Fibroblast of skin of abdomen (primary cell): Measurements from ENCODE around the gene SPNS2.

Experiments
- DNase-seq: peaks from one replicate; pipeline ENCODE4 v3.0.0-alpha.2; 2013

The SPNS2 gene

DNA sequence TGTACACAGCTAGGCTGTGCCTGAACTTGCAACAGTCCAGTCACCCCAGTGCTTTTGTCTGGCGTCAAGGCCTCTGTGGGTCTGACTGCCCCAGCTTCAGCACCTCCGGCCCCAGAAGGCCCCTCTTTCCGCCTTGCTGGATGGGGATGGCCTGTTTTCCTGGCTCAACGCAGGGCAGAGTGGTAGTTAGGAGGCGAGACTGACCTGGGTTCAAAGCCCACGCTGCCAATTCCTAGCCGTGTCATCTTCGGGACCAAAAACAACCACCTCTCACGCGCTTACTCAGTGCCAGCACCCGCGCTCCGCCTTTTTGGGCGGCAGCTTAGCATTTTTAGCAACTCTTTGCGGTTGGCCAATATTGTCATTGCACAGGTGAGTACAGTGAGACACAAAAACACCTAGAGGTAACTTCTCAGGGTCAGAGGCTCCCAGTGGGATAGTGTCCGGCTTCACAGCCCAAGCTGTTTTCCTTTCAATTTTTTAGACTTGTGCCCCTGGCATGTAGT, 51.9 kb downstream of the SPNS2 start:
- DNase-seq: no peak

DNA sequence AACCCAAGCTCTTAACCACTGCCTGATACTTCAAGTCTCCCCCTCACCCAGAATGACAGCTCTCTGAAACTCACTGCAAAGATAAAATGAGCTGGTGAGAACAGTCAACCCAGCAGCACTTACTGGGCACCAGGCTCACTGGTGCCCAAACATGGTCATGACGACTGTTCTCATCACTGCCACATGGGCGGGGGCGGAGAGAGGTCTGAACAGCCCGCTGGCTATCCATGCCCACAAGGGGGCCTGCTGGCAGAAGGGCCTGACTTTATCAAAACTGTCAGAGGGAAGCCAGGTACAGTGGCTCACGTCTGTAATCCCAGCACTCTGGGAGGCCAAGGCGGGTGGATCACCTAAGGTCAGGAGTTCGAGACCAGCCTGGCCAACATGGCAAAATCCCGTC, 52.5 kb downstream of the SPNS2 start:
- no peak for DNase-seq

DNA sequence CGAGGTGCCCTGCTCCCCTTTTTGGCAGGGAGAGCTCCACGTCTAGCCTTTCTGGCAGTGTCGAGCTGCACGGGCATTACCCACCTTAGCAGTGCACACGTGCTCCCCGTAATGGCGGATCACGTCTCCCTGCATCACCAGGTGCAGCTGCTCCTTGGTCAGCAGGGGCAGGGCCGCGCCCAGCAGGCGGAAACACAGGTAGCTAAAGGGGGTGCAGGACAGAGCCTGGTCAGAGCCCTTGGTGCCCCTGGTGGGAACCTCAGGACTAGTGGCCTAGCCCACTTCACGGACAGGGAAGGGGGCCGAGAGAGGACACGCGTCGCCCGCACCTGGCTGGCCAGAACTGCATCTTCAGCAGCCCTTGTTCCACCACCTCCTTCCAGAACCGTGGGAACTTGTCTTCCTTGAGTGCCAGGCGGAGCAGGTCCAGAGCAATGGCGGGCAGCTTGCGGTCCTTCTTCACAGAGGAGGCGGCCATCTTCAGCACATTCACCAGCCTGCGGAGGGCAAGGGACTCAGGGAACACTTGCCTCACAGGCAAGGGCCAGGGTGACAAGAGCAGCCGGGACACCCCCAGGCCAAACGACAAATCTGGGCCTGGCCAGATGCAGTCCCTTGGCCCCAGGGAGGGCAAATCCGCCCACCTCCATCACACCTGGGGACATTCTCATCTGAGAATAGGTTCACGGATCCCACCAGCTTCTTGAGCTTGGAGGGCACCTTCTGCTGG, 53.3 kb downstream of the SPNS2 start:
- DNase-seq: no peak

DNA sequence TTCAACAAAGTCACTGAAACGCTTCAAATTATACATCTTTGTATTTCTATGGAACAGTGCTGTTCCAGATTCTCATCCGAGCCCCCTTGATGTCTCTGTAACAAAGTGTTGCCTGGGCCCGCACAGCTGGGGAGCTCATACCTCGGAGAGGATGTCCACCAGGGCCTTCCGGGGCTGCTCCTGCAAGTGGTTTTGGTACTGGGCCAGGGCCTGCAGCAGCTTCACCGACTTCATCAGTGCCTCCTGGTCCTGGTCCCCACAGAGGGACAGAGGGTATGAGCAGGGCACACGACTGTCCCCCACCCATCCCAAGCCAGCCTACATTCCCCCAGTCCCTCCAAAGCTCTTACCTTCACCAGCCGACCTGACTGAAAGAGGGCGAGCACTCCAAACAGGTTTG, 55.0 kb downstream of the SPNS2 start:
- no peak for DNase-seq

DNA sequence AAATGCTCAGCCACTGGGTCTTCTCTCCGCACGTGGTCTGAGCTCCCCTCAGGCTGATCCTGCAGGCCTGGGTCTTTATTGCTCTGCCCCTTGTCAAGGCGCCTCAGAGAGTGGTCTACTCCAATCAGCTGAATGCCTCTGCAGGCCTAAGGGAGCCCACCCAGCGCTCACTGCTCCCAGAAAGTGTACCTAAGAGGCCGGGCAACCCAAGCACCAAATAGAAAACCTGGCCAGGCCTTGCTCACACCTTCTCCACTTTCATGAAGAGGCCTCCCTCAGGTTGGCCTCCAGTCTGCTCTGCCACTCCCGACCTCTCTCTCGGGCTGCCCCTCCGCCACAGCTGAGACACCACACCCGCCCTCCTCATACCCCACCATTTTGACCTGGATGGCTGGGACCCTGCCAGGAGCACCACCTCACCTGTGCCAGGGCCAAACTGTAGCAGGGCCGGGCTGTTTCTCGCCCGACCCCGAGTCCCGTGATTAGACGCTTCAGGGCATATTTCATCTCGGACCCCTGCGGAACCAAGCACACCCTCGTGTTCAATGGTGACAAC, 55.8 kb downstream of the SPNS2 start:
- DNase-seq: no peak

DNA sequence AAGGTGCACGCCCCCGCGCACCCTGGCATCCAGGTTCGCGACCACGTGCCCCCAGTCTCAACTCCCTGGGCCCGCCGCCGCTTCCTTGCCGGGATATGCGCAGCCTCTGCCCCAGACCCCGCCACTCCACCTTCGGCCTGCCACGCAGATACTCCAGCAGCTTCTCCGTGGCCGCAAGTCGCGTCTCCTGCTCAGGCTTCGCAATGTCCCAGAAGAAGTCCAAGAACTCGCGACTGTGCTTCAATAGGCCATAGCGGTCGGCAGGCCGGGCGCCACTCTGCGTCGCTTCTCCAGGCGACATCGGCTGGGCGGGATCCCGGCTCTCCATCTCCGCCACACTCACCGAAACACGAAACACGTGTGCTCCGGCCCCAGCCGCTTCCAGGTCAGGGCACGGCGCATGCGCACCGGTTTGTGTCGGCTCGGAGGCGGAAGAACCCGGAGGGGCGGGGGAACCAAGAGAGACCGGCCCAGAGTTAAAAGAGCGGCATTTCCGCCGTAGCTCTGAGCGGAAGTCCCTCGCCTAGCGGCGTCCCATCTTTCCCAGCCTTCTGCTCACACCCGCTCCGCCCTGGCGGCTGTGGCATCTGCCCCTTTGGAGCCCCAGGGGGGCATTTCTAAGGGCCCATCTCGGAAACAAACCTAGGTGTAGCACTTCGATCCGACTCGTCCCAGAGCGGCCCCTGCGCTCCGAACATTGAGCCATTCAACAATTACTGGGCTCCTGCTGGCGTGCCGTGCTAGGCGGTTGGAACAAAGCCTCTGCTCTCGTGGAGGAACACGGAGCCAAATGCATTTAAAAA, 56.5 kb downstream of the SPNS2 start, which contains the start of gene MYBBP1A:
TSS of gene MYBBP1A (minus strand) at position 388 of the 803 bp plus-strand sequence. CDS start at position 328, 60 bp downstream.
- peak; percentile 95 for DNase-seq

DNA sequence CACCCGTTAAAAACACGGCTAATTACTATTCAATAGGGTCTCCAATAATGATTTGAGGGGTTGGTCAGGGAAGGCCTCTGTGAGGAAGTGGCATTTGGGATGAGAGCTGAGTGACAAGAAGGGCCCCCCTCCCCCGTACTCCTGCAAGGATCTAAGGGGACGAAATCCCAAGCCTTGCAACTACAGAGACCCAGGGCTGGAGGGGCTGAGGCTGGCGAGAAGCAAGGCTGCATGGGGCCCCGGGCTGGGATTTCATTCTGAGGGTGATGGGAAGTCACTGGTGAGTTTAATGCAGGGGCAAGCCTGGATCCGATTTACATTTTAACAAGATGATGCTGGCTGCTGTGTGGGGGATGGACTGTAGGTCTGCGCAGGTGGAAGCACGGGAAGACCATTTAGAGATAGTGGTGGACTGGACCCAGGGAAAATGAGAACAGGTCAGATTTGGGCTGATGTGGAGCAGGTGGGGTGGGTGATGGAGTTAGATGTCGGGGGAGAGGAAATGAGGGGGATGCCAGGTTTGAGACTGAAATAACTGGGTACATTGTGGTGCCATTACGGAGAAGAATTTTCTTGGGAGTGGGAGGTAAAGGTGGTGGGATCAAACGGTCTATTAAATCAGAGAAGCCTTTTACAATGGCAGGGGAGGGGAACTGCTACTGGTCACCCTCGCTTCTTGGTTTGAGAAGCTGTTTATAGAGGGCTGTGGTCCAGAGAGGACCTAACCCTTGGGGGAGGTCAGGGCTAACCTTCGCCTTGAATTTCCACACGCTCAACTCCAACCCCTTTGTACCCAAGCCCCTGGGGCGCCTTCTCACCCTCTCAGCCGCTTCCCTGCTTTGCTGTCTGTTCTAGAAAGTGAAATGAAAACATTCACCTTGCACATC, 57.4 kb downstream of the SPNS2 start:
- no peak for DNase-seq

DNA sequence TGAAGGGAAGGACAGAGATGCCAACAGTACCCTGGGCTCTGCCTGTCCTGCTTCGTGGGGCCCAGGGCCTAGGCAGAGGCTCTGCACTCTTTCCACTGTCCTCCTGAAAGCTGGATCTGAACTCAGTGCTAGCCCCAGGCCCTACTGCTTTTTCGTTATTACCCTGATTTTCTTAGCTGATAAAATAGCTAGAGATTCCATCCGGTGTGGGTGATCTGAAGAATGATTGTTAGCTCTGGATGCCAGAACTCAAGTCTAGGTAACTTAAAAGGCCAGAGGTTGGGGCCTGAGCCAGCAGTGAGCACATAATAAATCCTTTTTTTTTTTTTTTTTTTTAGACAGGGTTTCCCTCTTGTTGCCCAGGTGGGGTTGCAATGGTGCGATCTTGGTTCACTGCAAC, 58.3 kb downstream of the SPNS2 start:
- no peak for DNase-seq

DNA sequence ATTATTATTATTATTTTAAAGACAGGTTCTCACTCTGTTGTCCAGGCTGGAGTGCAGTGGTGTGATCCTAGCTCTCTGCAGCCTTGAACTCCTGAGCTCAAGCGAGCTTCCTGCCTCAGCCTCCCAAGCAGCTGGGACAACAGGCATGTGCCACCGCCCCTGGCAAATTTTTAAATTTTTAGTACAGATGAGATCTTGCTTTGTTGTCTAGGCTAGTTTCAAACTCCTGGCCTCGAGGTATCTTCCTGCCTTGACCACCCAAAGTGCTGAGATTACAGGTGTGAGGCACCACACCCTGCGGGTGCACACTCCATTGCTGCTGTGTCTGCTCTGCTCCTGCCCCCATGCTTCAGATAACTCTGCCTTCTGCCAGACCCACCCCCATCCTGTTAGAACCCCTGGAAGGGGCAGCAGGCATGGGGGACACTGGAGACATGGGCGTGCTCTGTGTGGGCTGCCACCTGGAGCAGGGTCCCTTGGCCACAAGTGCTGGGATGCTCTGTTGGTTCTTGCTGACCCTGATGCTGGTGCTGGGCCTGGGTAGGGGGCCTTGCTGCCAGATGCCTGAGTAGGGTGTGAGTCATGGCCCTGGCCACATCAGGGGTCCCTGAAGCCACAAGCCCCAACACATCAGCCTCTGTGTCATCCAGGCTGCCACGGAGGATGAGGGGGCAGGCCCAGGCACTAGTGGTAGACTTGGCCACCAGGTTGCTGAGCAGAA, 59.1 kb downstream of the SPNS2 start:
- DNase-seq: no peak

DNA sequence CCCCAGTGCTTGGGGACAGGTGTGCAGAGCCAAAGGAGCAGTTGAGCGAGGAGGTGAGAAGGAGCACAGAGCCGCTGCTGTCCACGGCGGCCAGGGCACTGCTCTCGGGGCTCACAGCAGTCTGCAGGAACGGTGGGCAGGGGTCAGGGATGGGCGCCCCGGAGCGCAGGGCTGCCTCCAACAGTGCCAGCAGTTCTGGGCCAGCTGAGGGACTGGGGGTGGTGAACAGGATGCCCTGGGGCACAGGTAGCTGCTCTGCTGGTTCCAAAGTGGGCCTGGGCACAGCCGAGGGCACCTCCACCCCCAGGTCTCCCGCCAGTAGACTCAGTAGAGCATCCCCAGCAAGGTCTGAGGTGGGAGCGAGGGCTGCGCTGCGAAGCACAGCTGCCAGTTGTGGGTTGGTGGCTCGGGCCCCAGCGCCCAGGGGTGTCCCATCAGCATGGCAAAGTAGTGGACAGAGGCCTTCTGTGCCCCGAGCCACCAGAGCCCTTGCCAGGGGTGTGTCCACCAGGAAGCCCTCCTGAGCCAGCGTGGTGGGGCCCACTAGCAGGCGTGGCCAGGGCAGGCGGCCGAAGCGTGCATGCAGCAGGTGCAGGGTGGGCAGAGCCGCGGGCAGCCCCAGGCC, 59.8 kb downstream of the SPNS2 start:
- no peak for DNase-seq

DNA sequence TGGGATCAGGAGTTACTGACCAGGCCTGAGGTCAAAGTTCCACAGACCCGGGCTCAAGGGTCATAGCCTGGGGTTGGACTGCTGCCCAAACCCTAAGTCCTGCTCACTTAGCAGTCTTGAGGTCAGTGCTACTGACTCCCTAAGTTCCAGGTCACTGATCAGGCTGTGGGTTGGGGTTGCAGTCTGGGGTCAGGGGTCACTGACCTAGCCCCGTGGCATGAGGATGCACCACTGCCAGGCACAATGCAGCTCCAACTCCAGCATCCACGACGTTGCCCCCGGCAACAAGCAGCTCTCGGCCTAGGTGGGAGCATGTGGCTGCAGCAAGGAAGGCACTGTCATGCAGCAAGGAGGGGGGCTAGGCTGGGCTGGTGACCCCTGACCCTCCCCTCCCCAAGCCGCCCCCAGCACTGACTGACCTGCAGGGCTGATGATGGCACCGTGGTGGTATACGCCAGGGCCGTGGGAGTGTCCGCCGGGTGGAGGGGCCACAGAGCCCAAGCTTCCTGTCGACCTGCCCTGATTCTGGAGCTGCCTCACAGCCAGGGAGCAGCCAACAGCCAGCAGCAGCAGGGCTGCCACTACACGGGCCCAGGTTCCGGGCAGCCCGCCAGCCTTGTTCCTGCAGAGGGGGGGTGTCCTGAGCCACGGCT, 60.6 kb downstream of the SPNS2 start:
- no peak for DNase-seq

DNA sequence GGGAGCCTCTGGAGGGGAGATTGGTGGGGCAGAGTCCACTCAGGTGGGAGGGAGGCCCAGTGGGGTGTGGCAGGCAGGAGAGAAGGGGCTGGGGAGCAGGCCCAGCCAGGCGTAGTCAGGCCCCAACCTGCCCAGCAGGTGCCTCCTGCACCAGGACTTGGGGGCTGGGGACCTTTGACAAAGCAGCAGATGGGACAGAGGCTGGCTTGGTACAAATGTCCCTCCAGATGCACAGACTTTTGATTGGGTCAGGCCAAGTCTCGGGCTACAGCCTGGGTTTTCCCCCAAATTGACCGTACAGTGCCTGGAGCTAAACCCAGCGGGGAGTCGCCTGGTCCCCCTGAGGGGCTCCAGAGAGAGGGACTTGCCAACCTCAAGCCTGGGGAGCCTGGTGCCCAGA, 61.3 kb downstream of the SPNS2 start:
- no peak for DNase-seq

DNA sequence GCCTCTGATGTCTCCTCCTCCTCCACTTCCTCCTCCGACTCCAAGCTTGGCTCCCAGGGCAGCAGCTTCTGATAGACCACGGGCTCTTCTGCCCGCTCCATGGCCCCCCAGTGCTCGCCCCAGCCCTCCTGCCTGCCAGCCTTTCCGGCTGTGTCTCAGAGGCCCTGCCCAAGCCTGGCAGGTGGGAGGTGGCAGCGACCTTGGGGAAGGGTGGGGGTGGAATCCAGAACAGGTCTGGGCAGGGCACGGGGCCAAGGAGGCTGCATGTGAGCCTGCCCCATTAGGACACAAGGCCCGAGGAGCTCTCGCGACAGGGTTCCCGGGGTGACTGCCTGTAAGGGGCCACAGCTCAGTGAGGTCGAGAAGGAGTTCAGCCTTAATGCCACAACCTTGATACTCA, 61.7 kb downstream of the SPNS2 start, which contains the start of gene GGT6:
TSS of gene GGT6 (minus strand) at position 157 of the 400 bp plus-strand sequence. CDS start at position 101, 56 bp downstream.
- DNase-seq: no peak

DNA sequence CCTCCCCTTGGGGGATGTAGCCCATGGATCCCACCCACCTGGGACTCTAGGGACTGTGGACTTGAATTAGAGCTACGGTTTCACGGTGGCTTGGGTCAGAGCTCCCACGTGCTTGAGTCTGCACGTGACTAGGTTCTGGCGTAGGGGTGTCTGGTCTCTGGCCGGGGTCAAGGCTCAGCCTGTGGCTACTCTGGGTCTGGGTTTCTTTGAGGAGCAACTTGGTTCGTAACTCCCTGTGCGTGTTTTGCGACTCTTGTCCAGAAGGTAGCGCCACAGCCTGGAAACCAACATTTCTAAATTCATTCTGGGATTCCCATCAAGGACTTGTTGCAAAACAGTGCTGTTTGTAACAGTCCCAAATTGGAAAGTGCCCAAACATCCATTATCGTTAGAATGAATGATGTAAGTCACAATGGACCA, 62.2 kb downstream of the SPNS2 start:
- DNase-seq: no peak

DNA sequence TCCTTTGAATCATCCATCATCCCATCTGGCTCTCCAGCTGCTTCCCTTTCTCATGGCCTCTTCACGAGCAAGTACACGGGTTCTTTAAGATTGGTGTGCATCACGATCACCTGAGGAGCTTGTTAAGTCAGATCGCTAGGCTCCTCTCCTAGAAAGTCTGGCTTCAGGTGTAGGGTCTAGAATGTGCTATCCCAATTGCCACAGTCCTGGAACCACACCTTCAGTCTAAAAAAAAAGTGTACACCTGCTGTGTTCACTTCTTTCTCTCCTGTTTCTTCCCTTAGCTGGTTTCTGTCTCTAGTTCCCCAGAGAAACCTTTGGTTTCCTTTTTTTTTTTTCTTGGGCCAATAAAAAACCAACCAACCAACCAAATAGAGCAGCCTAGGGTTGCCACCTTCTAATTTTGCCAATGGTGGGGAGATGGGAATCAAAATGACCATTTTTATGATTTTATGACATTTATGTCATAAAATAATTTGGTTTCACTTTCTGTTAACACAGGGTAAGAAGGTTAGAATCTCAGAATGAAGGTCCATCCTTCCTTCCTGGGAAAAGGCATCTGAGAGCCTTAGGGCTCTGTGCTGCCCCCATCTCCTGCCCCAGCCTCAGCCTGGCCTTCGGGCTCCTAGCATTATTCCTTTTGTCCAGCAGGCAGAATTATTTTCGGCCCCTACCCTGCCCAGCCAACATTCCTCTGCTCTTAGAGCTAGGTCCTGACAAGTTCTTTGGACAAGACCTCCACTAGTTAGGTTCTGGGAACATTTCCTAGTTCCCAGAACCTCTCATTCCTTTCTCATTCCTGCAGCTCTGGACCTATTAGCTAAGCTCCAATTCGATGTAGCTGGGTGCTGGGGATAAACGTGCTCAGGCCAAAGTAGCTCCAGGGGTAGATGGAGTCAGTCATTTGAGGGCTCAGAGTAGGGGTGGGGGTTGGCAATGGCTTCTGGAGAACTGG, 63.6 kb downstream of the SPNS2 start:
- no peak for DNase-seq

DNA sequence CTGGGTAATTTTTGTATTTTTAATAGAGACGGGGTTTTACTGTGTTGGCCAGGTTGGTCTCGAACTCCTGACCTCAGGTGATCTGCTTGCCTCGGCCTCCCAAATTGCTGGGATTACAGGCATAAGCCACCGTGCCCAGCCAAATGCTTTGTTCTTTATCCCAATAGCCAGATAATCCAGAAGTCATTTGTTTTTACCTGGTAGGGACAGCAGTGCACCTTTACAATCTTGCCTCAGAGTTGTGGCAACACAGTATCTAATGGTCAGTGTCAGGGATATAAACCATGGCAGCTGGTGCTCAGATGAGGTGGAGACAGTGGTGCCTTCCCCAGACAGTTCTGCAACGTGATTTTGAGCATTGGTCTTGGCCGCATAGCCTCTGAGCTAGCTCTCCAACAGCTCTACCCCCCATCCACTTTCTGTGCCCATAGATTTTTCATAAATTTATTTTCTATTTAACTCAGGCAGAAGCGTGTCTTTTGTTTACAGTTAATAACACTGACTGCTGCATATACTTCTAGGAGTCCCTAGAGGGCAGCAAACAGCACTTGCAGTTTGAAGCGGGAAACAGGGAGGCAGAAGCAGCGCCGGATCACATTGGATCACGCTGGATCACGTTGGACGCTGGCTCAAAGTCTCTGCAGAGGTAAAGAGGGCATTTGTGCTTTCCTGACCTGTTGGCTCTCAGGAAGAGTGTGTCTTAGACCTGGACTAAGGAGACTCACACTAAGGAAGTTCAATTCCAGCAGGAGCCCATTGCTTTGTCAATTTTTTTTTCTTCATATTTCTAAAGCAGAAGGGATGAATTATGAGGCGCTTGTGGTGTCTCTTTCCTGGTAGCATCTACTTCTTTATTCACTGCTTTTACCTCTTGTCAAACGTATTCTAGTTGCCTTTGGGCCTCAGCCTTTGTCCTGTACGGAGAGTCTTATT, 66.8 kb downstream of the SPNS2 start:
- DNase-seq: peak; percentile 68

DNA sequence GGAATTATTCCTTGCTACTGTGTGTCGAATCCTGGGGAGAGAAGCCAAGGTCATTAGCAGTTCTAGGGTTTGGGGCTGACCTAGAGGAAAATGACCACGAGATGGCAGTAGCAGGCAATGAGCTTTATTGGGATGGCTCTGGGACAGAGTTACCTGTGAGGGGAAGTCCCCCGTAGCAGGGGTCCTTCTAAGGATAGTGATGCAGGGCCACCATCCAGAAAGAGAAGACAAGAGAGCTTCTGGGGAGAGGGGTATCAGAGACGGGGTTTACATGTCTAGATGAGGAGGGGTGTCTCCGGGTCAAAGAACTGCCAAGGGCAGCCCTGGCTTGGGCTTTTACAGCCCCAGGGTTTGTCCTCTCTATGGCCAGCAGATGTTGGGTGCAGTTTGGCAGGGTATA, 68.1 kb downstream of the SPNS2 start:
- DNase-seq: peak; percentile 39

DNA sequence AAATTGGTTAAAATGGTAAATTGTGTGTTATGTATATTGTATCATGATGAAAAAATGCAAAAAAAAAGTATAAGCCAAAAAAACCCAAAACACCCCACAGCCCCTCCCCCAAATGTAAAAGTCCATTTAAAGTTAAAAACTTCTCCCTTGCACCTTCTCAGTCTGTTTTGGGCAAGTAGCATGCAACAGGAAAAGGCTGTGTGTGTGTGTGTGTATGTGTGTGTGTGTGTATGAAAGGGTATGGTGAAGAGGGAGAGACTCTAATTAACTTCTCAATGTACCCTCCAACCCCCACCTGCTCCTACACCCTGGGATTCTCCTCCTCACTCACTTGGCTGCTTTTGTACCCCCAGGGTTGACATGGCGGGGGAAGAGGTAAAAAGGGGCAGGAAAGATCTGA, 70.9 kb downstream of the SPNS2 start:
- no peak for DNase-seq
